GM18867 (cell line): Measurements from ENCODE around the gene GYS1.
"Not testable (repeated sequence)": the region's sequence is repeated elsewhere in the genome, so short reads cannot be mapped to it uniquely, and the experiment has no call there.

ENCODE experiments used
- ATAC-seq: cut with Tn5 transposase; IDR thresholded peaks from one replicate; pipeline ENCODE4 v1.9.1; 2021; ENCODE audit warnings: mild to moderate bottlenecking, moderate library complexity; ENCODE audit not compliant: unreplicated experiment

Gene GYS1

DNA sequence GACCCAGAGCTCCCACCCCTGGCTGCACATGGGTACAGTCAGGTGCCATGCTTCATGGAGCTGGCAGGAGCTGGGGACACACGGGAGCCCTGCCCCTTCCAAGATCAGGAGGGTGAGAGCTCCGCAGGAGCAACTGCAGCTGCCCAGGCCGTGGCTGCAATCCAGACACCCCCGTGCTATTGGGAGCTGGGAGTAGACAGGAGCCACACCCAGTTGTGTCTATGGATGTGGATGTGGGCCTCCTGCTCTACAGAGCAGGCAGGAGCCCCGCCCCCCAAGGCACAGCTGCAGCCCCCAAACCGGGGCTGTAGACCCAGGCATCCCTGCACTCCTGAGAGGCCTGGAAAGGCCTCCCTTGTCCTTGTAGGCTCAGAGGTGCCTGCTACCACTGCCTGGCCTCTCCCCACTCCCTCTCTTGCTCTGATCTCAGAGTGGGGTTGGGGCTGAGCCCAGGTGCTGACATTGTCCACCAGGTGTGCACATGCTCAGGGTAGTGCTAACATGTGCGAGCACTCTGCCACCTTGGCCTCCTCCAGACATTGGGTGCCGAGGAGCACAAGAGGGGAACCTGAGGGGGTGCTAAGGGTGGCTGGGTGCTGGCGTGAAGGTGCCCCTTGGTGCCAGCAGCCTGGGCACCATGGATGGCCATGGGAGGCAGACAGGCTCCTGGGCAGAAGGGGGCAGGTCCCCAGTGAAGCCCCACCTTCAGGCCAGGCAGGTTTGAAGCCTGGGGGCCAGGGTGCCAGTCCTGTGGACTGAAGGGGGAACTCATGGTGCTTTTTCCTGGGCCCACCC is 46.4 kb downstream of the GYS1 start:
- ATAC-seq, result no peak

DNA sequence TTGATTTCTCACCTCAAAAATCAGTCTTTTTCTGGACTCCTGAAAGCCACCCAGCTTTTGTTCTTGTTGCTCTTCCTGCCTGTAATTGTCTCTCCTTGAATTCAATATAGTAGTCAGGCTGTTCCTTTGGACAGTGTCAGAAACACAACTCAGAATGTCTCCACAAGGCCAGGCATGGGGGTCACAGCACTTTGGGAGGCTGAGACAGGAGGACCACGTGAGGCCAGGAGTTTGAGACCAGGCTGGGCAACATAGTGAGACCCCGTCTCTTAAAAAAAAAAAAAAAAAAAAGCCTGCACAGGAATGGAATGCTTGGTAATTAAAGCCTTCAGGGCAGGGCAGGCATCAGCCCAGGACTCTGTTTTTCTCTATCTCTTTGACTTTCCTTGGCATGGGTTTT is 47.3 kb downstream of the GYS1 start:
- no peak for ATAC-seq

DNA sequence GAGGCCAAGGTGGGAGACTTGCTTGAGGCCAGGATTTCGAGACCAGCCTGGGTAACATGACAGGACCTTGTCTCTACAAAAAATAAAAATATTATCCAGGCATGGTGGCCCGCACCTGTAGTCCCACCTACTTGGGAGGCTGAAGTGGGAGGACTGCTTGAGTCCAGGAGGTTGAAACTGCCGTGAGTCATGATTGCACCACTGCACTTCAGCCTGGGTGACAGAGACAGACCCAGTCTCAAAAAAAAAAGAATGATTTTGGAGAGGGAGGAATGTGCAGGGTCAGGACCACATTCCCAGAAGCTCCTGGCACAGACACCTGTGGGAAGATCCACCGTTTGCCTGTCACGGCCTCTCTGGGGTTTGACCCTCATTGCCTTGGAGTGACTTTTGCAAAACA is 47.7 kb downstream of the GYS1 start:
- ATAC-seq, result no peak

GRCh38 chr19:48943081-48943480 is 50.0 kb downstream of the GYS1 start:
- no peak for ATAC-seq

DNA sequence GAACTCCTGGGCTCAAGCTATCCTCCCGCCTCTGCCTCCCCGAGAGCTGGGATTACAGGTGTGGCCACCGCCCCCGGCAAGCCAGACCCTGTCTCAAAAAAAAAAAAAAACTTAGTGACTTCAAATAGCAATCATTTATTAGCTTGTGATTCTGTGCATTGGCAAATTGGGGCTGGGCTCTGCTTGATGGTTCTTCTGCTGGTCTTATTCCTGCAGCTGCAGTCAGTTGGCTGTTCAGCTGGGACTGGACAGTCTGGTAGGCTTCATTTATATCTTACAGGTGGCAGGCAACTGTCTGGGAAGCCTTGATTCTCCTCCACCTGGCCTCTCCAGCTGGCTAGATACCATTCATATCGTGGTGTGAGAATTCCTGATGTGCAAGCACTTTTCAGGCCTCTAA is 52.2 kb downstream of the GYS1 start:
- no peak for ATAC-seq

- no peak for ATAC-seq
Measured at GRCh38 chr19:48938256-48938655, 54.9 kb downstream of the GYS1 start.

DNA sequence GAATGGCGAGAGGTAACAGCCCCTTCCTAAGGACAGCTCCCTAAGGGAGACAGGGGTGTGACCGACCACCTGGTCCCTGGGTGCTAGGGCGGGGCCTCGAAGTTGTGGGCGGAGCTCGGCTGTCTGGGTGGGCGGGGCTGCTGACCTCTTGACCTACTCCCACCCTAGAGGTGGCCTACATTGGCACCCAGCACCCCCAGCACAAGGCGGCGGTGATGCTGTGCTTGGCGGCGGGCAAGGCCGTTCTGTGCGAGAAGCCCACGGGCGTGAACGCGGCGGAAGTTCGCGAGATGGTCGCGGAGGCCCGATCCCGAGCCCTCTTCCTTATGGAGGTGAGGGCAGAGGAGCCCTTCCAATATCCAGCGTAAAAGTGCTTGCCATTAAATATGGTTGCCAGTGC is 57.2 kb downstream of the GYS1 start:
- ATAC-seq, result no peak

GRCh38 chr19:48934837-48935236 is 58.3 kb downstream of the GYS1 start:
- no peak for ATAC-seq

GRCh38 chr19:48933382-48933932 is 59.7 kb downstream of the GYS1 start, which contains the start of gene DHDH:
TSS of gene DHDH (plus strand) at chr19:48933699. CDS start at chr19:48933722, 23 bp downstream.
- ATAC-seq, result no peak

DNA sequence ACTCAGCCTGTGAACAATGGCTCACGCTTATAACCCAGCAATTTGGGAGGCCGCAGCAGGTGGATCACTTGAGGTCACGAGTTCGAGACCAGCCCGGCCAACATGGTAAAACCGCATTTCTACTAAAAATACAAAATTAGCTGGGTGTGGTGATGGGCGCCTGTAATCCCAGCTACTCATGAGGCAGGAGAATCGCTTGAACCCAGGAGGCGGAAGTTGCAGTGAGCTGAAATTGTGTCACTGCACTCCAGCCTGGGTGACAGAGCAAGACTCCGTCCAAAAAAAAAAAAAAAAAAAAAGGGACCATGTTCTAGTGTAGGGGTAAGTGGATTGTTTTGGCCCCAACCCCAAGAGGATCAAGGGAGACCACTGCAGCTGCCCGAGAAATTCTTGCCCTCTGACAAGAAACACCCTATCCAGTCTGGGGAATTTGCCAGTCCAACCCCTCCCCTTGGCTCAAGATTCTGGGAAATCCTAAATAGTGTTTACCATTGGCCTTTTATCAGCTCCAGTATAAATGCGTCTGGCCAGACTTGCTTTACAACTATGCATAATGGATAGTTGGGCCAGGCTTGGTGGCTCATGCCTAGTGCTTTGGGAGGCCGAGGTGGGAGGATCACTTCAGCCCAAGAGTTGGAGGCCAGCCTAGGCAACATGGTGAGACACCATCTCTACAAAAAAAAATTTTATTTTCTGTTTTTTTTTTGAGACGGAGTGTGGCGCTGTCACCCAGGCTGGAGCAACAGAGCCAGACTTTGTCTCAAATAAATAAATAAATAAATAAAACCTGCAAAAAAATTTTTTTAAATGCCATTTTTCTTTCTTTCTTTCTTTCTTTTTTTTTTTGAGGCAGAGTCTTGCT is 64.7 kb downstream of the GYS1 start:
- no peak for ATAC-seq

GRCh38 chr19:48927692-48928091 is 65.4 kb downstream of the GYS1 start:
- ATAC-seq, result not testable (repeated sequence)

- no peak for ATAC-seq
Measured at GRCh38 chr19:48926909-48927308, 66.2 kb downstream of the GYS1 start.

DNA sequence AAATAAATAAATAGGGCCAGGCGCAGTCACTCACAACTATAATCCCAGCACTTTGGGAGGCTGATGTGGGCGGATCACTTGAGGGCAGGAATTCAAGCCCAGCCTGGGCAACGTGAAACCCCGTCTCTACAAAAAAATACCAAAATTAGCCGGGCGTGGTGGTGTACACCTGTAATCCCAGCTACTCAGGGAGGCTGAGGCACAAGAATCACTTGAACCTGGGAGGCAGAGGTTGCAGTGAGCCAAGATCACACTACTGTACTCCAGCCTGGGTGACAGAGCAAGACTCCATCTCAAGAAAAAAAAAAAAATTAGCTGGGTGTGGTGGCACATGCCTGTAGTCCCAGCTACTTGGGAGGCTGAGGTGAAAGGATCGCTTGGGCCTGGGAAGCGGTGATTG is 67.2 kb downstream of the GYS1 start:
- not testable (repeated sequence) for ATAC-seq

GRCh38 chr19:48925240-48925843 is 67.8 kb downstream of the GYS1 start:
- ATAC-seq, result no peak

DNA sequence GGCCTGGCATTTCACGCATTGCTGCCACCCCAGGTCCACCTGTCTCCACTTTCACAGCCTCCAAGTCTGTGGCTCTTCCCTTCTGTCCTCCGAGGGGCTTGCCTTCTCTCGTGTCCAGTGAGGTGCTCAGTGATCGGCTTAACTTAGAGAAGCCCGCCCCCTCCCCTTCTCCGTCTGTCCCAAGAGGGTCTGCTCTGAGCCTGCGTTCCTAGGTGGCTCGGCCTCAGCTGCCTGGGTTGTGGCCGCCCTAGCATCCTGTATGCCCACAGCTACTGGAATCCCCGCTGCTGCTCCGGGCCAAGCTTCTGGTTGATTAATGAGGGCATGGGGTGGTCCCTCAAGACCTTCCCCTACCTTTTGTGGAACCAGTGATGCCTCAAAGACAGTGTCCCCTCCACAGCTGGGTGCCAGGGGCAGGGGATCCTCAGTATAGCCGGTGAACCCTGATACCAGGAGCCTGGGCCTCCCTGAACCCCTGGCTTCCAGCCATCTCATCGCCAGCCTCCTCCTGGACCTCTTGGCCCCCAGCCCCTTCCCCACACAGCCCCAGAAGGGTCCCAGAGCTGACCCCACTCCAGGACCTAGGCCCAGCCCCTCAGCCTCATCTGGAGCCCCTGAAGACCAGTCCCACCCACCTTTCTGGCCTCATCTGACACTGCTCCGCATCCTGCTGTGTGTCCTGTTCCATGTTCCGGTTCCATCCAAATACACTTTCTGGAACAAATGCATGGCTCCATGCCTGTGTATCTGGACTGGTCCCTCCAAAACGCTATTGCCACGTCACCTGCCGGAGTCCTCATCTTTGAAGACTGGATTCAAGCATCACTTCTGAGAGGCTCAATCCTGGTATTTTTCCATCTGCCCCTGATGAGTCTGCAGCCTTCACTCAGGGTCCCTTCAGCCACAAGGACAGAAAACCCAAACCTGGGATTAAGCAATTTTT is 70.3 kb downstream of the GYS1 start:
- no peak for ATAC-seq

GRCh38 chr19:48921721-48922500 is 71.2 kb downstream of the GYS1 start:
- no peak for ATAC-seq

GRCh38 chr19:48920949-48921348 is 72.2 kb downstream of the GYS1 start:
- ATAC-seq, result no peak

- ATAC-seq, result not testable (repeated sequence)
Measured at GRCh38 chr19:48919271-48919670, 73.8 kb downstream of the GYS1 start.

- ATAC-seq, result no peak
Measured at GRCh38 chr19:48918801-48919247, 74.3 kb downstream of the GYS1 start.
